Measurements from ENCODE around the gene RPS18. TPM values are rescaled to one million over a fixed set of nuclear protein-coding genes. Genes with fewer than 3 reads are reported as not detected.

RPS18 gene
- total RNA-seq, 1 donor from 2014 or later: 4,710 TPM

- DNase-seq: no peak
- intact Hi-C loops (cut with micrococcal nuclease): loop anchor here (2.0 kb wide), 2 partner anchors 36 to 294 kb away; no protein-coding TSS in a partner anchor
- ChIA-PET POLR2A (interaction anchor here (0.5 to 4.2 kb wide), 22 partner anchors 10 to 432 kb away, joined by 3 to 79 read pairs (median 8); partner anchors contain the start of genes CUTA, PFDN6, PHF1 and RGL2), CTCF (interaction anchor here (0.8 to 2.5 kb wide), 10 partner anchors 10 to 292 kb away, joined by 3 to 21 read pairs (median 9); partner anchors contain the start of genes PFDN6, RGL2, WDR46 and ZBTB22)
- peaks cover 67% of the 10 kb centered on the region for H3K4me1 Mint-ChIP-seq
- no peaks in the 10 kb centered on the region for H3K27me3 Mint-ChIP-seq
- TF ChIP-seq, protein P1, sequence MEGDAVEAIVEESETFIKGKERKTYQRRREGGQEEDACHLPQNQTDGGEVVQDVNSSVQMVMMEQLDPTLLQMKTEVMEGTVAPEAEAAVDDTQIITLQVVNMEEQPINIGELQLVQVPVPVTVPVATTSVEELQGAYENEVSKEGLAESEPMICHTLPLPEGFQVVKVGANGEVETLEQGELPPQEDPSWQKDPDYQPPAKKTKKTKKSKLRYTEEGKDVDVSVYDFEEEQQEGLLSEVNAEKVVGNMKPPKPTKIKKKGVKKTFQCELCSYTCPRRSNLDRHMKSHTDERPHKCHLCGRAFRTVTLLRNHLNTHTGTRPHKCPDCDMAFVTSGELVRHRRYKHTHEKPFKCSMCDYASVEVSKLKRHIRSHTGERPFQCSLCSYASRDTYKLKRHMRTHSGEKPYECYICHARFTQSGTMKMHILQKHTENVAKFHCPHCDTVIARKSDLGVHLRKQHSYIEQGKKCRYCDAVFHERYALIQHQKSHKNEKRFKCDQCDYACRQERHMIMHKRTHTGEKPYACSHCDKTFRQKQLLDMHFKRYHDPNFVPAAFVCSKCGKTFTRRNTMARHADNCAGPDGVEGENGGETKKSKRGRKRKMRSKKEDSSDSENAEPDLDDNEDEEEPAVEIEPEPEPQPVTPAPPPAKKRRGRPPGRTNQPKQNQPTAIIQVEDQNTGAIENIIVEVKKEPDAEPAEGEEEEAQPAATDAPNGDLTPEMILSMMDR (IDR thresholded peaks at IDR 0.05): no peak
- no peak for ATAC-seq (ENCODE audit: low read depth)
- peak overlapping the region; percentile 100 for H3K27ac Mint-ChIP-seq
- H3K4me3 Mint-ChIP-seq: peak overlapping the region; percentile 83
- H3K36me3 Mint-ChIP-seq (ENCODE audit: low read depth): peaks cover 86% of the 10 kb centered on the region
- no peaks in the 10 kb centered on the region for H3K9me3 Mint-ChIP-seq
These were observed 4.6 kb downstream of the RPS18 start for GRCh38 chr6:33276581-33276863.

- DNase-seq: peak; percentile 77
- ChIA-PET POLR2A (interaction anchor here (0.5 to 4.2 kb wide), 33 partner anchors 9 to 1376 kb away, joined by 3 to 79 read pairs (median 7); partner anchors contain the start of genes CUTA, KIFC1, PBX2 and PFDN6), CTCF (interaction anchor here (0.8 to 2.5 kb wide), 13 partner anchors 10 to 309 kb away, joined by 3 to 21 read pairs (median 8); partner anchors contain the start of genes PFDN6, RGL2, WDR46 and ZBTB22)
- peak; percentile 68 for ATAC-seq (ENCODE audit: low read depth)
- Mint-ChIP-seq H3K4me1 (peaks cover 62% of the 10 kb centered on the region), H3K27ac (peak within 1 kb of the TSS; percentile 100), H3K4me3 (peak within 1 kb of the TSS; percentile 92), H3K27me3 (no peaks in the 10 kb centered on the region), H3K9me3 (no peaks in the 10 kb centered on the region), H3K36me3 (ENCODE audit: low read depth) (peaks cover 85% of the 10 kb centered on the region)
- intact Hi-C loops (cut with micrococcal nuclease): loop anchor here (1.0 to 2.0 kb wide), 6 partner anchors 12 to 294 kb away; partner anchors contain the start of genes KIFC1, PFDN6 and WDR46
- TF ChIP-seq, protein P1 (IDR thresholded peaks at IDR 0.05): no peak
These were observed 5.2 kb downstream of the RPS18 start, which contains the start of gene B3GALT4 for GRCh38 chr6:33276864-33277662. TSS of gene B3GALT4 (plus strand) at chr6:33277123. CDS start at chr6:33277420, 297 bp downstream.

DNA sequence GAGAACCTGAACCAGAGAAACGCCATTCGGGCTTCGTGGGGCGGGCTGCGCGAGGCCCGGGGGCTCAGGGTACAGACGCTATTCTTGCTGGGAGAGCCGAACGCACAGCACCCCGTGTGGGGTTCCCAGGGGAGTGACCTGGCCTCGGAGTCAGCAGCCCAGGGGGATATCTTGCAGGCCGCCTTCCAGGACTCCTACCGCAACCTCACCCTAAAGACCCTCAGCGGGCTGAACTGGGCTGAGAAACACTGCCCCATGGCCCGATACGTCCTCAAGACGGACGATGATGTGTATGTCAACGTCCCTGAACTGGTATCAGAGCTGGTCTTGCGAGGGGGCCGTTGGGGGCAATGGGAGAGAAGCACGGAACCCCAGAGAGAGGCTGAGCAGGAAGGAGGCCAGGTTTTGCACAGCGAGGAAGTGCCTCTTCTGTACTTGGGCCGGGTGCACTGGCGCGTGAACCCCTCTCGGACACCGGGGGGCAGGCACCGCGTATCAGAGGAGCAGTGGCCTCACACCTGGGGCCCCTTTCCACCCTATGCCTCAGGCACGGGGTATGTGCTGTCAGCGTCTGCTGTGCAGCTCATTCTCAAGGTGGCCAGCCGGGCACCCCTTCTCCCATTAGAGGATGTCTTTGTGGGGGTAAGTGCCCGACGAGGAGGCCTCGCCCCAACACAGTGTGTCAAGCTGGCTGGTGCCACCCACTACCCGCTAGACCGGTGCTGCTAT, 6.0 kb downstream of the RPS18 start:
- TF ChIP-seq, protein P1 (IDR thresholded peaks at IDR 0.05): no peak
- ATAC-seq (ENCODE audit: low read depth): peak; percentile 23
- Mint-ChIP-seq H3K36me3 (ENCODE audit: low read depth) (peaks cover 84% of the 10 kb centered on the region), H3K9me3 (no peaks in the 10 kb centered on the region), H3K27ac (peak overlapping the region; percentile 93), H3K4me1 (peaks cover 56% of the 10 kb centered on the region), H3K27me3 (no peaks in the 10 kb centered on the region), H3K4me3 (peak overlapping the region; percentile 92)
- ChIA-PET CTCF (interaction anchor here (0.8 to 2.5 kb wide), 11 partner anchors 9 to 309 kb away, joined by 3 to 21 read pairs (median 8); partner anchors contain the start of genes PFDN6, RGL2, WDR46 and ZBTB22), POLR2A (interaction anchor here (0.5 to 4.2 kb wide), 34 partner anchors 8 to 1376 kb away, joined by 3 to 79 read pairs (median 5); partner anchors contain the start of genes CUTA, KIFC1, PBX2 and PFDN6)
- peak; percentile 39 for DNase-seq
- intact Hi-C loops (cut with micrococcal nuclease): loop anchor here (1.0 to 2.0 kb wide), 6 partner anchors 11 to 293 kb away; partner anchors contain the start of genes KIFC1, PFDN6 and WDR46

DNA sequence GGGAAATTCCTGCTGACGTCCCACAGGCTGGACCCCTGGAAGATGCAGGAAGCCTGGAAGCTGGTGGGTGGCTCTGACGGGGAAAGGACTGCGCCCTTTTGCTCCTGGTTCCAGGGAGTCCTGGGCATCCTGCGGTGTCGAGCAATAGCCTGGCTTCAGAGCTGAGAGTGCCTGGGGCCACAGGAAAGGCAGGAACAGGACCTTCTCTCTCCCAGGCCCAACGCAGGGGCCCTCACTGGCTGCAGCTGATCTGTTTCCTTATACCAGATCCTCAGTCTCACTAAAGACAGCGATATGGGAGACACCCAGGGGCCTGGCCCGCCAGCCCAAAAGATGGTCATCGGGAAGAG, 6.5 kb downstream of the RPS18 start:
- POLR2A ChIA-PET: interaction anchor here (0.5 to 4.2 kb wide), 15 partner anchors 9 to 1082 kb away, joined by 3 to 79 read pairs (median 14); partner anchors contain the start of genes CUTA, PFDN6, RGL2 and TAPBP
- Mint-ChIP-seq H3K9me3 (no peaks in the 10 kb centered on the region), H3K4me1 (peaks cover 50% of the 10 kb centered on the region), H3K4me3 (peak overlapping the region; percentile 19), H3K27ac (peak overlapping the region; percentile 93), H3K27me3 (no peaks in the 10 kb centered on the region), H3K36me3 (ENCODE audit: low read depth) (peaks cover 83% of the 10 kb centered on the region)
- DNase-seq: no peak
- intact Hi-C loops (cut with micrococcal nuclease): no loop called here
- TF ChIP-seq, protein P1 (IDR thresholded peaks at IDR 0.05): no peak
- CTCF ChIA-PET: interaction anchor here (1.7 to 2.5 kb wide), 3 partner anchors 12 to 66 kb away, joined by 10 to 21 read pairs (median 19); partner anchors contain the start of genes PFDN6 and WDR46
- no peak for ATAC-seq (ENCODE audit: low read depth)
